Measurements from ENCODE around the gene PAGR1. TPM values are rescaled to one million over a fixed set of nuclear protein-coding genes. Genes with fewer than 3 reads are reported as not detected.

PAGR1 gene
- total and polyA plus RNA-seq, 9 of the 15 experiments (the other 6 are each of a cell fraction or from before 2014, with no cell fraction given), result 1.4 to 58.2 (median 16.8) TPM

- TF ChIP-seq PRDM10 (IDR thresholded peaks at IDR 0.05; ENCODE audit: partially characterized antibody), result peak; percentile 42
- TF ChIP-seq FOXJ2 (tag; IDR thresholded peaks at IDR 0.05), result 0 out of 2 replicates have a peak, but pooled peaks have one; percentile 63
- no peak for TF ChIP-seq ARID2 (IDR thresholded peaks at IDR 0.05)
- no peak for TF ChIP-seq CBFA2T2 (conservative IDR thresholded peaks at IDR 0.05)
- no peak for TF ChIP-seq HNRNPH1 (optimal IDR thresholded peaks at IDR 0.05; ENCODE audit: low read depth, low read length)
- TF ChIP-seq KAT7 (CRISPR knock-in tag; IDR thresholded peaks at IDR 0.05; ENCODE audit: borderline replicate concordance), result peak; percentile 93; the same call in 1 of the 2 replicates
- TF ChIP-seq RAD51 (IDR thresholded peaks at IDR 0.05; ENCODE audit: borderline replicate concordance, low read depth), result no peak
- TF ChIP-seq CTBP1 (IDR thresholded peaks at IDR 0.05; ENCODE audit: borderline replicate concordance), result peak; percentile 89; the same call in 1 of the 2 replicates
- TF ChIP-seq ZNF668 (CRISPR knock-in tag; IDR thresholded peaks at IDR 0.05), result peak; percentile 60; the same call in 1 of the 2 replicates
- TF ChIP-seq MITF (IDR thresholded peaks at IDR 0.05), result 0 out of 2 replicates have a peak, but pooled peaks have one; percentile 38
- TF ChIP-seq CGGBP1 (CRISPR knock-in tag; IDR thresholded peaks at IDR 0.05), result no peak
- TF ChIP-seq ELF2 (CRISPR knock-in tag; IDR thresholded peaks at IDR 0.05), result 0 out of 2 replicates have a peak, but pooled peaks have one; percentile 18
- TF ChIP-seq TFAP4 (CRISPR knock-in tag; IDR thresholded peaks at IDR 0.05; ENCODE audit: borderline replicate concordance), result peak; percentile 91
- peak; percentile 55; the same call in 1 of the 2 replicates for TF ChIP-seq ERF (CRISPR knock-in tag; IDR thresholded peaks at IDR 0.05)
- no peak for TF ChIP-seq ZC3H8 (IDR thresholded peaks at IDR 0.05)
- TF ChIP-seq ZNF174 (CRISPR knock-in tag; IDR thresholded peaks at IDR 0.05), result no peak
- TF ChIP-seq ZNF12 (CRISPR knock-in tag; IDR thresholded peaks at IDR 0.05), result peak; percentile 21; the same call in 1 of the 2 replicates
- peak; percentile 87 for TF ChIP-seq NR4A1 (CRISPR knock-in tag; IDR thresholded peaks at IDR 0.05)
- TF ChIP-seq NR4A1 (tag; IDR thresholded peaks at IDR 0.05), result peak; percentile 31; the same call in 1 of the 2 replicates
- TF ChIP-seq ZBTB9 (CRISPR knock-in tag; IDR thresholded peaks at IDR 0.05), result peak; percentile 80; the same call in 1 of the 2 replicates
These were observed 8.3 kb upstream of the PAGR1 start (continued) for GRCh38 chr16:29807426-29808218.

Data from K562 (cell line).